NK-92 treated with Interleukin-12 subunit alpha and Interleukin-12 subunit beta, amount 100 ng/mL, for 24 hours (cell line): ENCODE data around the gene YPEL5.

Experiments used
- DNase-seq: peaks from one replicate; lab custom pipeline; 2025; lab: John Stamatoyannopoulos, UW

Gene YPEL5

DNA sequence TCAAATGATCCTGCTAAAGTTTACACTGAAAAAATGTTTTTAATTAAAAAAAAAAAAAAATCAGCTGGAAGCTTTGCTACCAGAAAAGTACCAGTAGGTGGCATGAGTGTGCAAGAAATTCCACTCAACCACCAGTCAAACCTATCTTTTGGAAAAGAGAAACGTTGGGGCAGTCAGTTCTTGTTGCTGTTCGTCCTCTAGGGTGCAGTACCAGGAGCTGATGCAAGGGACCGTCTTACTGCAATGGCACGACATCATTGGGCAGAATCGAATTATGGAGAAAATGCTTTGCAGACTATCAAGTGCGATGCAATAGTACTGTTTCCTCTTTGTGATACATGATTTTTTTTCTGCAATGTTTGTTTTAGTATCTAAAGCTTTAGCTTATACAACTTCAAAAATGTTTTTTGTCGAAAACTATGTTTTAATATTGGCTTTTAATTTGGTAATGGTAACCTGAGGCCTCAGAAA lies 18.3 kb downstream of the YPEL5 start:
- DNase-seq: peak; percentile 38

DNA sequence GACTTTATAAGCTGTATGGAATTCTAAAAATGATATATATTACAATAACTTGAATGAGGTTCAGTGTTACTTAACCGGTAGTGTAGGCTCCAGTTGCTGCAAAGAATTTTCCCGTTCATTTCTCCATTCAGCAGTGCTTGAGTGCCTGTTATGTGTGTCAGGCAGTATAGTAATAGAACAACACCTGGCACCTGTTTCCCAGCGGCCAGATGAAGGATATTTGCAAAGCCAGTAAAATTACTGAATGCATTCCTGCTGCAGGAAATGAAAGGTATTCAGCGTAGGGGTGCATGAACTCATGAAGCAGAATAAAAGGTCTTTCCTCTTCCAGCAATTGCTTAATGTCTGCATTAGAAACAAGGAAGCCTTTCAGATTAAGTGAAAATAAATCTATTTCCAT lies 18.8 kb downstream of the YPEL5 start:
- no peak for DNase-seq

GRCh38 chr2:30172627-30173026 lies 25.8 kb downstream of the YPEL5 start:
- no peak for DNase-seq

- no peak for DNase-seq
Measured at GRCh38 chr2:30177440-30177839, 30.6 kb downstream of the YPEL5 start.

GRCh38 chr2:30177956-30178355 lies 31.1 kb downstream of the YPEL5 start:
- no peak for DNase-seq

DNA sequence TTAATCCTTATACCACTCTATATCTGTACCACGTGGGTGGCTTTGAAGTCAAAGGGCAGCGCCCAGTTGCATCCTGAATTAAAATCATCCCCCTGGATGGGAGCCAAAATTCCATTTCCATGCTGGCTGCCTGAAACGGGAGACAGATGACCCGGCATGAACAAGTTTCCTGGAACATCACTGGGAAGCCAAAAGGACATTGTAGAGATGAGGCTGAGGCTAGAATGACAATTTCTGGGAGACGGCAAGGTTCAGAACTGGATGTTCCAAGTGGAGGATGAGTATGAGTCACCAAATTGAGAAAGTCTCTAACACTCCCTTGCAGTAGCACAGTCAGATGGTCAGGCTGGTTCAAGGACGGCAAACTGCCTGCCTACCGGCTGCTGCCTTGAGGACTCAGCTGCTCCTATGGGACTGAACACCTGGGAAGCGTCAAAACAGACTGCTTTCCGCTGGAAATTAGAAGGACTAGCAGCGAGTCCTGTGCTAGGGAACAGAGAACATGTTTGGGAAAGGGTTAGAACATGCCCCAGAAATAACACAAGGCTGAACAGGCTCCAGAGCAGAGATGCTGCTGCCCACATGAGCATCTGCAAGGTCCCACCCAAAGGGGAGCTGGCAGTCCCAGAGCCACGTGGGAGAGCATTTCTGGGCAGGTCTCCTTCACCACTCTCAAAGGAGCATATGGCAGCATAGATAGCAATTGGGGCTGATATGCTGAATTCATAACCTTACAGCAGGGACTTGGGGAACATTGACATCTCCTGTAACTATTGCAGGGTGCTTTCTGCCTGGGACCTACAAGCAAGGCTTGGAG lies 32.0 kb downstream of the YPEL5 start:
- DNase-seq: no peak

GRCh38 chr2:30179536-30179935 lies 32.7 kb downstream of the YPEL5 start:
- DNase-seq: no peak

- DNase-seq: no peak
Measured at GRCh38 chr2:30180226-30180625, 33.4 kb downstream of the YPEL5 start.

- no peak for DNase-seq
Measured at GRCh38 chr2:30181176-30181575, 34.4 kb downstream of the YPEL5 start.

- no peak for DNase-seq
Measured at GRCh38 chr2:30184035-30184434, 37.2 kb downstream of the YPEL5 start.

GRCh38 chr2:30185178-30185577 lies 38.4 kb downstream of the YPEL5 start:
- no peak for DNase-seq

GRCh38 chr2:30188292-30188691 lies 41.5 kb downstream of the YPEL5 start:
- no peak for DNase-seq

- no peak for DNase-seq
Measured at GRCh38 chr2:30190637-30191036, 43.8 kb downstream of the YPEL5 start.

GRCh38 chr2:30191107-30191506 lies 44.3 kb downstream of the YPEL5 start:
- DNase-seq: no peak

- no peak for DNase-seq
Measured at GRCh38 chr2:30191819-30192271, 45.0 kb downstream of the YPEL5 start.

GRCh38 chr2:30192314-30192713 lies 45.5 kb downstream of the YPEL5 start:
- no peak for DNase-seq

DNA sequence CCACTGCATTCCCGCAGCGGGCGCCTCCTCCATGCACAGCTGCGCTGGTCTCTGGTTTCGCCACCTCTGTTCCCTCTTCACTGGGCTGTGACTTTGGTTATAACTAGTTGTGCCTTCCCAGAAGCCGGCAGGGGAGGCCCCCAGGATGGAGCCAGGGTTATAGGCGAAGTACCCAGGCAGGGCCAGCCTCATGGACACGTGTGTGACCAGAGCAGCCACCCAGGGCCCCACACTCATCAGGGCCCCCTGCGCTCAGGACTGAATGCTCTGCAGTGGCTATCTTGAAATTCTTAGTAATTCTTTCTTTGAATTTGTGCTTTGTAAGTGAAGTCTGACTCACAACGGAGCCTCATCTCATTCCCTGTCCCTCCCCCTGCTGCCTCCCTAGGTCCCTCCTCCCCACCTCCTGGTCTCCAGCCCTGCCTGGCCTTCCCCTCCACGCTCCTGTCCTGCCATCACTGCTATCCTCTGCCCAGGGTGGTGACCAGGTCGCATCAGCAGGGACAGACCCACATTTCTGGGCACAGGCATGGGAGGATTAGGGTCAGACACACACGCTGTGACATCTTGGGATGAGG lies 46.4 kb downstream of the YPEL5 start:
- no peak for DNase-seq

GRCh38 chr2:30194421-30194820 lies 47.6 kb downstream of the YPEL5 start:
- no peak for DNase-seq

- no peak for DNase-seq
Measured at GRCh38 chr2:30195016-30195415, 48.2 kb downstream of the YPEL5 start.

GRCh38 chr2:30197570-30198192 lies 50.9 kb downstream of the YPEL5 start:
- no peak for DNase-seq

GRCh38 chr2:30201990-30202389 lies 55.2 kb downstream of the YPEL5 start:
- DNase-seq: no peak

- no peak for DNase-seq
Measured at GRCh38 chr2:30203156-30203555, 56.3 kb downstream of the YPEL5 start.

DNA sequence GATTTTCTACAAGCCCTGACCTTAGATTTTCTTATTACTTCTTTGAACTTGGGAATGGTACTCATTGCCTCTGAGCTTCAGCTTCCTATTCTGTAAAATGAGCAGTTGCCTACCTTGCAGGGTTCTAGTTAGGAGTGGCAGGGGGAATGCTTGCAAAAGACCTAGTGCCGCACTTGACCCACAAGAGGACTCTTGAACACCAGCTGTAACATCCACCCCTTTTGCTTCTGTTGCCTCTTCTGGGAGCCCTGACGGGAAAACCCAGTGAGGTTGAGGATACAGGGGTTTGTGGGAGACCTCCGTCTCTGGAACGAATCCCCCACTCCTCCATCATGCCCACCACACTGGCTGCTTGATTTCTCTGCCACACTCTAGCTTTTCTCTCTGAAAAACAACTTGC lies 57.5 kb downstream of the YPEL5 start:
- no peak for DNase-seq
